ENCODE measurements around the gene LVRN.

DNA sequence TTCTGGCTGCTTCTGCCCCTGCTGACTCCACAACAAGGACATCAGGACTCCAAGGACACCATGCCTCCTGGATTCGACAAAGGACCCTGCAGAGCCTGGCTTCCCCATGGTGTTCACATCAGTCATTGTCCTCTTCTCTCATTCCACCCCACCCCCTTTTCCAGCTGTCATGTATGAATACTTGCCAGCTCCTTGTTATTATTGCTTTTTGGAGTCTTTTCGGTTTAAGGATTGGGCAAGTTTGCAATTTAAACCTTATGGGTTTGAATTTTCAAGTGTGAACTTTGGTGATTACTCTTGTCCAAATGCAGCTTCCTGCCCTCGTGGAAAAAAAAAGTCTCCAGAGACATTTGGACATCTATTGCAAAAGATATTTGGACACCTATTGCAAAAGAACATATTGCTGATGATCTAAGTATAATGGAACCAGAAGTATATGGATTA, 14.2 kb upstream of the LVRN start:
- TF ChIP-seq CTCF (conservative IDR thresholded peaks at IDR 0.05; ENCODE audit: low read depth in 2 of 2), result no peak
- no peak for TF ChIP-seq EZH2 (IDR thresholded peaks at IDR 0.05; ENCODE audit: low read depth, unreplicated experiment)
